MM.1S (cell line): ENCODE measurements around the gene IPO9.

Experiments used
- DNase-seq: peaks from one replicate; pipeline ENCODE4 v3.0.0-alpha.2; 2015
- H2AFZ ChIP-seq: fragments of 300-600 bp; sonication (generic); 2 replicates; pipeline ENCODE4 v1.6.0; 2016; ENCODE audit warnings: antibody characterized with exemption, low read length
- H3F3A ChIP-seq: fragments of 300-600 bp; sonication (generic); 2 replicates; pipeline ENCODE4 v1.6.1; 2016; ENCODE audit warnings: mild to moderate bottlenecking, antibody characterized with exemption, low read length, moderate library complexity, mixed read lengths; ENCODE audit not compliant: insufficient read depth
- H3K27ac ChIP-seq: fragments of 300-600 bp; sonication (generic); 2 replicates; pipeline ENCODE4 v1.5.1; 2016; ENCODE audit warnings: mild to moderate bottlenecking, low read length
- H3K27me3 ChIP-seq: fragments of 300-600 bp; sonication (generic); replicated peaks from 2 replicates; pipeline ENCODE4 v1.6.0; 2016; ENCODE audit warnings: low read length; ENCODE audit not compliant: insufficient read depth
- H3K36me3 ChIP-seq: fragments of 300-600 bp; sonication (generic); replicated peaks from 2 replicates; pipeline ENCODE4 v1.6.1; 2016; ENCODE audit warnings: mild to moderate bottlenecking, low read length, mixed read lengths; ENCODE audit not compliant: insufficient read depth
- H3K4me1 ChIP-seq: fragments of 300-600 bp; sonication (generic); 2 replicates; pipeline ENCODE4 v1.6.1; 2016; ENCODE audit warnings: low read length, mixed read lengths
- H3K4me2 ChIP-seq: fragments of 300-600 bp; sonication (generic); 2 replicates; pipeline ENCODE4 v1.6.0; 2016; ENCODE audit warnings: low read depth, low read length
- H3K4me3 ChIP-seq: fragments of 300-600 bp; sonication (generic); 2 replicates; pipeline ENCODE4 v1.5.1; 2016; ENCODE audit warnings: low read length, mixed read lengths
- H3K79me2 ChIP-seq: fragments of 300-600 bp; sonication (generic); 2 replicates; pipeline ENCODE4 v1.6.1; 2016; ENCODE audit warnings: mixed run types, low read length, mixed read lengths
- H3K9ac ChIP-seq: fragments of 300-600 bp; sonication (generic); 2 replicates; pipeline ENCODE4 v1.6.1; 2016; ENCODE audit warnings: low read length, mixed read lengths
- H3K9me2 ChIP-seq: fragments of 300-600 bp; sonication (generic); replicated peaks from 2 replicates; pipeline ENCODE4 v1.6.1; 2016; ENCODE audit warnings: mild to moderate bottlenecking, low read length, mixed read lengths; ENCODE audit not compliant: insufficient read depth
- H3K9me3 ChIP-seq: fragments of 300-600 bp; sonication (generic); replicated peaks from 2 replicates; pipeline ENCODE4 v1.6.1; 2016; ENCODE audit warnings: mild to moderate bottlenecking, low read length, mixed read lengths; ENCODE audit not compliant: insufficient read depth
- H4K20me1 ChIP-seq: fragments of 300-600 bp; sonication (generic); 2 replicates; pipeline ENCODE4 v1.6.1; 2016; ENCODE audit warnings: mild to moderate bottlenecking, low read length, moderate library complexity, mixed read lengths; ENCODE audit not compliant: insufficient read depth
- CTCF ChIP-seq: fragments of 300-600 bp; sonication (generic); IDR thresholded peaks from 2 replicates; pipeline ENCODE4 v1.5.1; 2016; ENCODE audit warnings: antibody characterized with exemption, low read length, mixed read lengths
- EZH2 ChIP-seq: fragments of 300-600 bp; sonication (generic); optimal IDR thresholded peaks from 2 replicates; pipeline ENCODE3; 2017; ENCODE audit warnings: low read depth, mild to moderate bottlenecking, antibody characterized with exemption, low read length, mixed read lengths
- EZH2phosphoT487 ChIP-seq: fragments of 300-600 bp; sonication (generic); IDR thresholded peaks from 2 replicates; pipeline ENCODE4 v1.6.1; 2018; ENCODE audit warnings: antibody characterized with exemption, low read length

Gene IPO9

GRCh38 chr1:201918343-201918742 is 89.4 kb downstream of the IPO9 start:
- TF ChIP-seq CTCF (no peak), EZH2phosphoT487 (no peak), EZH2 (no peak)
- no peaks in the 10 kb centered on the region for H3K79me2 ChIP-seq
- H3K36me3 ChIP-seq, result no peaks in the 10 kb centered on the region
- no peak overlapping the region for H3K9ac ChIP-seq
- DNase-seq, result no peak
- no peaks in the 10 kb centered on the region for H4K20me1 ChIP-seq
- no peaks in the 10 kb centered on the region for H3F3A ChIP-seq
- no peak overlapping the region for H3K4me2 ChIP-seq
- H3K4me1 ChIP-seq, result peaks cover 4% of the 10 kb centered on the region; the same call in 1 of the 2 replicates
- no peaks in the 10 kb centered on the region for H3K27me3 ChIP-seq
- no peaks in the 10 kb centered on the region for H3K9me3 ChIP-seq
- no peak overlapping the region for H2AFZ ChIP-seq
- H3K4me3 ChIP-seq, result no peak overlapping the region
- H3K27ac ChIP-seq, result no peak overlapping the region
- no peaks in the 10 kb centered on the region for H3K9me2 ChIP-seq

GRCh38 chr1:201921952-201922558 is 93.1 kb downstream of the IPO9 start:
- Histone ChIP-seq H3K79me2 (no peaks in the 10 kb centered on the region), H3F3A (no peaks in the 10 kb centered on the region), H3K9ac (no peak overlapping the region), H3K9me3 (no peaks in the 10 kb centered on the region), H3K9me2 (no peaks in the 10 kb centered on the region), H3K4me3 (no peak overlapping the region), H3K27me3 (no peaks in the 10 kb centered on the region), H3K27ac (no peak overlapping the region), H3K4me1 (no peaks in the 10 kb centered on the region), H4K20me1 (no peaks in the 10 kb centered on the region), H2AFZ (no peak overlapping the region), H3K4me2 (no peak overlapping the region), H3K36me3 (no peaks in the 10 kb centered on the region)
- TF ChIP-seq EZH2 (no peak), EZH2phosphoT487 (no peak), CTCF (no peak)
- no peak for DNase-seq

GRCh38 chr1:201925301-201925567 is 96.3 kb downstream of the IPO9 start:
- H3K9me2 ChIP-seq, result no peaks in the 10 kb centered on the region
- no peaks in the 10 kb centered on the region for H3F3A ChIP-seq
- H4K20me1 ChIP-seq, result no peaks in the 10 kb centered on the region
- H3K79me2 ChIP-seq, result no peaks in the 10 kb centered on the region
- H3K27me3 ChIP-seq, result no peaks in the 10 kb centered on the region
- H3K27ac ChIP-seq, result no peak overlapping the region
- H3K4me1 ChIP-seq, result no peaks in the 10 kb centered on the region
- H3K4me2 ChIP-seq, result no peak overlapping the region
- no peaks in the 10 kb centered on the region for H3K9me3 ChIP-seq
- H3K9ac ChIP-seq, result no peak overlapping the region
- TF ChIP-seq CTCF (no peak), EZH2phosphoT487 (no peak), EZH2 (no peak)
- H3K4me3 ChIP-seq, result no peak overlapping the region
- no peak for DNase-seq
- H2AFZ ChIP-seq, result no peak overlapping the region
- H3K36me3 ChIP-seq, result no peaks in the 10 kb centered on the region
